ENCODE results near the gene GMNC. TPM values are rescaled to one million over a fixed set of nuclear protein-coding genes. Genes with fewer than 3 reads are reported as not detected.
A peak's percentile ranks its signal among the peaks of the same experiment; 100 is the strongest.

GMNC gene
- total RNA-seq, 1 experiment from 2014 or later, result 0.27 TPM

DNA sequence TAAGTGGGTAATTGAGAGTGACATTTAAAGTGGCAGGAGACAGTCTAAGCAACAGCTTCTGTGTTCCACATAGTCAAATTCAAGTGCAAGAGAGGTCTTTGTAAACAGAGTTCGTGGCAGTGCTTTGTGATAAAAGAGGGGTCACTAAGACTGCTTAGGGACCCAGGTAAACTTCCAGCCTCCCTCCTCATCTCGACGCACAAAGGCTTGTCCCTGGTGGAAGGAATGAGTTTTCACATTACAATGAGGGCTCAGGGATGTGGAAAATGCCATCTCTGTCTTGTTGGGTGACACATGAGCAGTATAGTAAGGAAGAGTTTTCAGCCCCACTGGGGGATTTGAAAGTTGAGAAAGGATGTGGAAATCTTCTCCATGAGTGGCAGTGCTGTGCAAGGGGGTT lies 7.3 kb downstream of the GMNC start:
- Histone ChIP-seq H2AFZ (ENCODE audit: low read depth, low read length, poor library complexity, severe bottlenecking) (no peak overlapping the region), H3K27me3 (ENCODE audit: insufficient read depth, low read length) (no peaks in the 10 kb centered on the region), H3K79me2 (ENCODE audit: insufficient read depth, low read length) (no peaks in the 10 kb centered on the region), H3K4me3 (replicated peaks in 1 of 2; ENCODE audit: low read depth in 1 of 2, low read length in 2 of 2) (no peak overlapping the region), H3K27ac (ENCODE audit: low read depth, low read length) (no peak overlapping the region), H3K9ac (ENCODE audit: low read length) (no peak overlapping the region), H3K4me1 (ENCODE audit: control insufficient read depth in 1 of 2, insufficient read depth in 2 of 2, low read length in 2 of 2) (no peaks in the 10 kb centered on the region), H4K20me1 (ENCODE audit: insufficient read depth) (no peaks in the 10 kb centered on the region), H3K4me2 (ENCODE audit: low read length) (no peak overlapping the region), H3K9me3 (ENCODE audit: control insufficient read depth in 1 of 2, insufficient read depth in 1 of 2, low read depth in 1 of 2, low read length in 2 of 2) (no peaks in the 10 kb centered on the region), H3K36me3 (ENCODE audit: control insufficient read depth in 1 of 2, insufficient read depth in 2 of 2, low read length in 2 of 2) (no peaks in the 10 kb centered on the region), H3K9me2 (ENCODE audit: insufficient read depth) (no peaks in the 10 kb centered on the region)
- RAD21 ChIA-PET (ENCODE audit: low non-redundant PET in 1 of 2, low total read pairs in 2 of 2, uncharacterized antibody in 2 of 2, unreplicated experiment in 2 of 2), result no interaction called here
- TF ChIP-seq, protein P1, sequence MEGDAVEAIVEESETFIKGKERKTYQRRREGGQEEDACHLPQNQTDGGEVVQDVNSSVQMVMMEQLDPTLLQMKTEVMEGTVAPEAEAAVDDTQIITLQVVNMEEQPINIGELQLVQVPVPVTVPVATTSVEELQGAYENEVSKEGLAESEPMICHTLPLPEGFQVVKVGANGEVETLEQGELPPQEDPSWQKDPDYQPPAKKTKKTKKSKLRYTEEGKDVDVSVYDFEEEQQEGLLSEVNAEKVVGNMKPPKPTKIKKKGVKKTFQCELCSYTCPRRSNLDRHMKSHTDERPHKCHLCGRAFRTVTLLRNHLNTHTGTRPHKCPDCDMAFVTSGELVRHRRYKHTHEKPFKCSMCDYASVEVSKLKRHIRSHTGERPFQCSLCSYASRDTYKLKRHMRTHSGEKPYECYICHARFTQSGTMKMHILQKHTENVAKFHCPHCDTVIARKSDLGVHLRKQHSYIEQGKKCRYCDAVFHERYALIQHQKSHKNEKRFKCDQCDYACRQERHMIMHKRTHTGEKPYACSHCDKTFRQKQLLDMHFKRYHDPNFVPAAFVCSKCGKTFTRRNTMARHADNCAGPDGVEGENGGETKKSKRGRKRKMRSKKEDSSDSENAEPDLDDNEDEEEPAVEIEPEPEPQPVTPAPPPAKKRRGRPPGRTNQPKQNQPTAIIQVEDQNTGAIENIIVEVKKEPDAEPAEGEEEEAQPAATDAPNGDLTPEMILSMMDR (IDR thresholded peaks at IDR 0.05 in 2 of 3, conservative IDR thresholded peaks at IDR 0.05 in 1 of 3; ENCODE audit: borderline replicate concordance in 1 of 3, insufficient read depth in 1 of 3, low read depth in 2 of 3, low read length in 2 of 3), result peak in 2 of 3 experiments; percentile 24 to 38; a peak in 3 of 6 replicates
- TF ChIP-seq RAD21 (IDR thresholded peaks at IDR 0.05; ENCODE audit: low read depth), result no peak
- intact Hi-C loops (cut with micrococcal nuclease), result no loop called here
- POLR2A ChIA-PET, result no interaction called here
- no peak for DNase-seq (ENCODE audit: low read depth, low spot score)
- ATAC-seq, result no peak
- CTCF ChIA-PET, result no interaction called here
- no TSS peak for BruUV-seq (replicated peaks)

GRCh38 chr3:190854062-190854461 lies 8.4 kb downstream of the GMNC start:
- Histone ChIP-seq H3K4me2 (ENCODE audit: low read length) (no peak overlapping the region), H4K20me1 (ENCODE audit: insufficient read depth) (no peaks in the 10 kb centered on the region), H2AFZ (ENCODE audit: low read depth, low read length, poor library complexity, severe bottlenecking) (no peak overlapping the region), H3K4me1 (ENCODE audit: control insufficient read depth in 1 of 2, insufficient read depth in 2 of 2, low read length in 2 of 2) (no peaks in the 10 kb centered on the region), H3K4me3 (replicated peaks in 1 of 2; ENCODE audit: low read depth in 1 of 2, low read length in 2 of 2) (no peak overlapping the region), H3K27me3 (ENCODE audit: insufficient read depth, low read length) (no peaks in the 10 kb centered on the region), H3K36me3 (ENCODE audit: control insufficient read depth in 1 of 2, insufficient read depth in 2 of 2, low read length in 2 of 2) (no peaks in the 10 kb centered on the region), H3K27ac (ENCODE audit: low read depth, low read length) (no peak overlapping the region), H3K9ac (ENCODE audit: low read length) (no peak overlapping the region), H3K79me2 (ENCODE audit: insufficient read depth, low read length) (no peaks in the 10 kb centered on the region), H3K9me3 (ENCODE audit: control insufficient read depth in 1 of 2, insufficient read depth in 1 of 2, low read depth in 1 of 2, low read length in 2 of 2) (no peaks in the 10 kb centered on the region), H3K9me2 (ENCODE audit: insufficient read depth) (no peaks in the 10 kb centered on the region)
- DNase-seq (ENCODE audit: low read depth, low spot score) (no peak), ATAC-seq (no peak)
- intact Hi-C loops (cut with micrococcal nuclease), result no loop called here
- RAD21 ChIA-PET (ENCODE audit: low non-redundant PET in 1 of 2, low total read pairs in 2 of 2, uncharacterized antibody in 2 of 2, unreplicated experiment in 2 of 2), result no interaction called here
- no TSS peak for BruUV-seq (replicated peaks)
- TF ChIP-seq, protein P2, sequence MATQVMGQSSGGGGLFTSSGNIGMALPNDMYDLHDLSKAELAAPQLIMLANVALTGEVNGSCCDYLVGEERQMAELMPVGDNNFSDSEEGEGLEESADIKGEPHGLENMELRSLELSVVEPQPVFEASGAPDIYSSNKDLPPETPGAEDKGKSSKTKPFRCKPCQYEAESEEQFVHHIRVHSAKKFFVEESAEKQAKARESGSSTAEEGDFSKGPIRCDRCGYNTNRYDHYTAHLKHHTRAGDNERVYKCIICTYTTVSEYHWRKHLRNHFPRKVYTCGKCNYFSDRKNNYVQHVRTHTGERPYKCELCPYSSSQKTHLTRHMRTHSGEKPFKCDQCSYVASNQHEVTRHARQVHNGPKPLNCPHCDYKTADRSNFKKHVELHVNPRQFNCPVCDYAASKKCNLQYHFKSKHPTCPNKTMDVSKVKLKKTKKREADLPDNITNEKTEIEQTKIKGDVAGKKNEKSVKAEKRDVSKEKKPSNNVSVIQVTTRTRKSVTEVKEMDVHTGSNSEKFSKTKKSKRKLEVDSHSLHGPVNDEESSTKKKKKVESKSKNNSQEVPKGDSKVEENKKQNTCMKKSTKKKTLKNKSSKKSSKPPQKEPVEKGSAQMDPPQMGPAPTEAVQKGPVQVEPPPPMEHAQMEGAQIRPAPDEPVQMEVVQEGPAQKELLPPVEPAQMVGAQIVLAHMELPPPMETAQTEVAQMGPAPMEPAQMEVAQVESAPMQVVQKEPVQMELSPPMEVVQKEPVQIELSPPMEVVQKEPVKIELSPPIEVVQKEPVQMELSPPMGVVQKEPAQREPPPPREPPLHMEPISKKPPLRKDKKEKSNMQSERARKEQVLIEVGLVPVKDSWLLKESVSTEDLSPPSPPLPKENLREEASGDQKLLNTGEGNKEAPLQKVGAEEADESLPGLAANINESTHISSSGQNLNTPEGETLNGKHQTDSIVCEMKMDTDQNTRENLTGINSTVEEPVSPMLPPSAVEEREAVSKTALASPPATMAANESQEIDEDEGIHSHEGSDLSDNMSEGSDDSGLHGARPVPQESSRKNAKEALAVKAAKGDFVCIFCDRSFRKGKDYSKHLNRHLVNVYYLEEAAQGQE (IDR thresholded peaks at IDR 0.05; ENCODE audit: low read depth), result no peak
- no peak for TF ChIP-seq RAD21 (IDR thresholded peaks at IDR 0.05; ENCODE audit: low read depth)
- no peak for TF ChIP-seq CEBPB (IDR thresholded peaks at IDR 0.05; ENCODE audit: low read depth)
- TF ChIP-seq TCF7L2 (IDR thresholded peaks at IDR 0.05; ENCODE audit: borderline replicate concordance, extremely low read depth, insufficient read depth, insufficient read length), result no peak
- no peak for TF ChIP-seq POLR2AphosphoS5 (IDR thresholded peaks at IDR 0.05; ENCODE audit: low read depth, low read length)
- TF ChIP-seq EGR1 (IDR thresholded peaks at IDR 0.05; ENCODE audit: low read depth), result no peak
- no peak for TF ChIP-seq SP1 (IDR thresholded peaks at IDR 0.05; ENCODE audit: low read depth)
- CTCF ChIA-PET, result no interaction called here
- POLR2A ChIA-PET, result no interaction called here

Data from HCT116 (cell line).